DOHH2 (cell line): ENCODE results near the gene CACNG1.

ENCODE experiments used
- CTCF ChIP-seq: fragments of 200-600 bp; sonication (generic); IDR thresholded peaks from one replicate; pipeline ENCODE4 v1.5.1; 2014; ENCODE audit warnings: antibody characterized with exemption, mild to moderate bottlenecking, low read depth, low read length; ENCODE audit not compliant: poor library complexity, severe bottlenecking
- EZH2phosphoT487 ChIP-seq: fragments of 200-600 bp; sonication (generic); IDR thresholded peaks from 2 replicates; pipeline ENCODE4 v1.6.1; 2017; ENCODE audit warnings: borderline replicate concordance, mild to moderate bottlenecking, antibody characterized with exemption, low read length, moderate library complexity, mixed read lengths

GRCh38 chr17:67017910-67018309 is 26.4 kb upstream of the CACNG1 start:
- TF ChIP-seq CTCF (no peak), EZH2phosphoT487 (no peak)
